Activated CD8-positive, alpha-beta memory T cell treated with anti-CD3 and anti-CD28 coated beads, Interleukin-2, amount 10 ng/mL, durations not matched to agents 7 days and 5 days (primary cell): ENCODE results near the gene FBXO47. TPM values are rescaled to one million over a fixed set of nuclear protein-coding genes. Genes with fewer than 3 reads are reported as not detected.
"Not testable (repeated sequence)": the region's sequence is repeated elsewhere in the genome, so short reads cannot be mapped to it uniquely, and the experiment has no call there.

ENCODE experiments used
- ATAC-seq: fragments of 150-1000 bp; cut with Tn5 transposase; one replicate; pipeline ENCODE4 v1.10.0; 2021; ENCODE audit warnings: moderate library complexity
- CTCF ChIA-PET: fragments of 350-600 bp; sonication (Branson Sonifier 250); formaldehyde crosslinking; loops from one replicate; lab custom pipeline; 2021; ENCODE audit warnings: antibody characterized with exemption; lab: Charles Lee
- DNase-seq: peaks from one replicate; pipeline ENCODE4 v3.0.0-alpha.2; 2020
- H3K27ac Mint-ChIP-seq: one replicate; pipeline ENCODE4 v1.8.0; 2021; ENCODE audit warnings: mild to moderate bottlenecking, mixed read lengths
- H3K27me3 Mint-ChIP-seq: one replicate; pipeline ENCODE4 v1.8.0; 2021; ENCODE audit warnings: mixed read lengths
- H3K36me3 Mint-ChIP-seq: one replicate; pipeline ENCODE4 v1.8.0; 2021; ENCODE audit warnings: mild to moderate bottlenecking, mixed read lengths
- H3K4me1 Mint-ChIP-seq: one replicate; pipeline ENCODE4 v1.8.0; 2021; ENCODE audit warnings: mixed read lengths
- H3K4me3 Mint-ChIP-seq: one replicate; pipeline ENCODE4 v1.8.0; 2021; ENCODE audit warnings: mild to moderate bottlenecking, moderate library complexity, mixed read lengths
- H3K9me3 Mint-ChIP-seq: one replicate; pipeline ENCODE4 v1.8.0; 2022; ENCODE audit warnings: low read depth, mixed read lengths
- total RNA-seq, 2 experiments: library from RNA; stranded (reverse); gene quantifications; one replicate each; pipeline ENCODE4 v1.2.3, GENCODE V29; 2021

Gene FBXO47
- total RNA-seq, 2 experiments from 2014 or later = 0.18 TPM; not detected in 1

GRCh38 chr17:38915639-38915995 is 51.6 kb downstream of the FBXO47 start:
- H3K36me3 Mint-ChIP-seq = peaks cover 33% of the 10 kb centered on the region
- CTCF ChIA-PET = no interaction called here
- DNase-seq (peak; percentile 15), ATAC-seq (no peak)
- no peak overlapping the region for H3K27ac Mint-ChIP-seq
- H3K4me3 Mint-ChIP-seq = no peak overlapping the region
- peaks cover 13% of the 10 kb centered on the region for H3K4me1 Mint-ChIP-seq
- no peaks in the 10 kb centered on the region for H3K9me3 Mint-ChIP-seq
- no peaks in the 10 kb centered on the region for H3K27me3 Mint-ChIP-seq

- no peak for ATAC-seq
- Mint-ChIP-seq H3K9me3 (no peaks in the 10 kb centered on the region), H3K27ac (peak overlapping the region; percentile 39), H3K4me1 (peaks cover 13% of the 10 kb centered on the region), H3K27me3 (no peaks in the 10 kb centered on the region), H3K4me3 (no peak overlapping the region), H3K36me3 (peaks cover 31% of the 10 kb centered on the region)
- CTCF ChIA-PET = no interaction called here
- peak; percentile 38 for DNase-seq
These were observed 52.2 kb downstream of the FBXO47 start for GRCh38 chr17:38914741-38915638.

- CTCF ChIA-PET = no interaction called here
- H3K27me3 Mint-ChIP-seq = no peaks in the 10 kb centered on the region
- no peak overlapping the region for H3K4me3 Mint-ChIP-seq
- no peaks in the 10 kb centered on the region for H3K9me3 Mint-ChIP-seq
- H3K27ac Mint-ChIP-seq = peak overlapping the region; percentile 21
- peaks cover 15% of the 10 kb centered on the region for H3K4me1 Mint-ChIP-seq
- no peak for ATAC-seq
- no peak for DNase-seq
- H3K36me3 Mint-ChIP-seq = peaks cover 23% of the 10 kb centered on the region
These were observed 54.9 kb downstream of the FBXO47 start for GRCh38 chr17:38912221-38912813.

- H3K4me3 Mint-ChIP-seq, CTCF ChIA-PET, DNase-seq, ATAC-seq, H3K27ac Mint-ChIP-seq, H3K9me3 Mint-ChIP-seq, H3K27me3 Mint-ChIP-seq: not testable (repeated sequence)
- peaks cover 15% of the 10 kb centered on the region for H3K4me1 Mint-ChIP-seq
- H3K36me3 Mint-ChIP-seq = peaks cover 20% of the 10 kb centered on the region
These were observed 55.5 kb downstream of the FBXO47 start for GRCh38 chr17:38911731-38912081.

- H3K4me1 Mint-ChIP-seq = peaks cover 15% of the 10 kb centered on the region
- no peak overlapping the region for H3K27ac Mint-ChIP-seq
- CTCF ChIA-PET = interaction anchor here (0.7 to 1.3 kb wide), 2 partner anchors 11 to 14 kb away, joined by 3 to 4 read pairs; partner anchors contain the start of gene LASP1NB
- no peaks in the 10 kb centered on the region for H3K9me3 Mint-ChIP-seq
- peaks cover 20% of the 10 kb centered on the region for H3K36me3 Mint-ChIP-seq
- ATAC-seq (no peak), DNase-seq (no peak)
- H3K27me3 Mint-ChIP-seq = no peaks in the 10 kb centered on the region
- no peak overlapping the region for H3K4me3 Mint-ChIP-seq
These were observed 56.0 kb downstream of the FBXO47 start for GRCh38 chr17:38911081-38911730.

- Mint-ChIP-seq H3K27ac (no peak overlapping the region), H3K27me3 (no peaks in the 10 kb centered on the region), H3K36me3 (peaks cover 21% of the 10 kb centered on the region), H3K9me3 (no peaks in the 10 kb centered on the region), H3K4me1 (peaks cover 21% of the 10 kb centered on the region), H3K4me3 (no peak overlapping the region)
- no peak for DNase-seq
- CTCF ChIA-PET = interaction anchor here (0.8 to 1.7 kb wide), 3 partner anchors 12 to 15 kb away, joined by 3 to 4 read pairs (median 4); partner anchors contain the start of gene LASP1NB
- no peak for ATAC-seq
These were observed 56.9 kb downstream of the FBXO47 start for GRCh38 chr17:38910325-38910724.

GRCh38 chr17:38908676-38909181 is 58.5 kb downstream of the FBXO47 start:
- CTCF ChIA-PET = interaction anchor here (1.7 kb wide), 1 partner anchor 10 kb away, joined by 4 read pairs; no protein-coding TSS in a partner anchor
- Mint-ChIP-seq H3K36me3 (peaks cover 27% of the 10 kb centered on the region), H3K9me3 (no peaks in the 10 kb centered on the region), H3K27me3 (no peaks in the 10 kb centered on the region), H3K4me1 (peaks cover 18% of the 10 kb centered on the region), H3K4me3 (no peak overlapping the region), H3K27ac (peak overlapping the region; percentile 7)
- ATAC-seq (no peak), DNase-seq (no peak)

GRCh38 chr17:38907930-38908675 is 59.1 kb downstream of the FBXO47 start:
- CTCF ChIA-PET = interaction anchor here (1.1 to 2.7 kb wide), 5 partner anchors 15 to 262 kb away, joined by 3 to 9 read pairs (median 5); partner anchors contain the start of gene LASP1
- H3K27me3 Mint-ChIP-seq = no peaks in the 10 kb centered on the region
- ATAC-seq (no peak), DNase-seq (no peak)
- no peak overlapping the region for H3K4me3 Mint-ChIP-seq
- H3K27ac Mint-ChIP-seq = peak overlapping the region; percentile 7
- H3K4me1 Mint-ChIP-seq = peaks cover 19% of the 10 kb centered on the region
- H3K36me3 Mint-ChIP-seq = peaks cover 31% of the 10 kb centered on the region
- H3K9me3 Mint-ChIP-seq = no peaks in the 10 kb centered on the region

GRCh38 chr17:38906460-38907228 is 60.6 kb downstream of the FBXO47 start:
- no peaks in the 10 kb centered on the region for H3K9me3 Mint-ChIP-seq
- no peak overlapping the region for H3K4me3 Mint-ChIP-seq
- no peak for DNase-seq
- ATAC-seq = no peak
- H3K4me1 Mint-ChIP-seq = peaks cover 25% of the 10 kb centered on the region
- H3K27ac Mint-ChIP-seq = peak overlapping the region; percentile 19
- no peaks in the 10 kb centered on the region for H3K27me3 Mint-ChIP-seq
- CTCF ChIA-PET = interaction anchor here (0.9 to 2.7 kb wide), 7 partner anchors 9 to 264 kb away, joined by 3 to 9 read pairs (median 4); partner anchors contain the start of gene LASP1
- H3K36me3 Mint-ChIP-seq = peaks cover 37% of the 10 kb centered on the region

GRCh38 chr17:38905375-38905774 is 61.8 kb downstream of the FBXO47 start:
- no peak overlapping the region for H3K27ac Mint-ChIP-seq
- CTCF ChIA-PET = interaction anchor here (2.7 kb wide), 1 partner anchor 35 kb away, joined by 9 read pairs; the partner anchor contains the start of gene LASP1
- ATAC-seq (no peak), DNase-seq (no peak)
- no peak overlapping the region for H3K4me3 Mint-ChIP-seq
- H3K9me3 Mint-ChIP-seq = no peaks in the 10 kb centered on the region
- H3K36me3 Mint-ChIP-seq = peaks cover 44% of the 10 kb centered on the region
- peaks cover 37% of the 10 kb centered on the region for H3K4me1 Mint-ChIP-seq
- H3K27me3 Mint-ChIP-seq = no peaks in the 10 kb centered on the region

- Mint-ChIP-seq H3K9me3 (no peaks in the 10 kb centered on the region), H3K27ac (no peak overlapping the region), H3K36me3 (peaks cover 42% of the 10 kb centered on the region), H3K4me1 (peaks cover 38% of the 10 kb centered on the region), H3K4me3 (no peak overlapping the region), H3K27me3 (no peaks in the 10 kb centered on the region)
- ATAC-seq = no peak
- CTCF ChIA-PET = interaction anchor here (7.9 to 9.0 kb wide), 2 partner anchors 19 to 34 kb away, joined by 55 to 88 read pairs; partner anchors contain the start of genes LASP1 and LASP1NB
- no peak for DNase-seq
These were observed 62.3 kb downstream of the FBXO47 start for GRCh38 chr17:38904892-38905291.

- no peaks in the 10 kb centered on the region for H3K27me3 Mint-ChIP-seq
- H3K36me3 Mint-ChIP-seq = peaks cover 46% of the 10 kb centered on the region
- DNase-seq (no peak), ATAC-seq (no peak)
- CTCF ChIA-PET = interaction anchor here (1.3 to 9.0 kb wide), 4 partner anchors 17 to 32 kb away, joined by 3 to 88 read pairs (median 36); partner anchors contain the start of genes LASP1 and LASP1NB
- H3K4me1 Mint-ChIP-seq = peaks cover 53% of the 10 kb centered on the region
- no peak overlapping the region for H3K4me3 Mint-ChIP-seq
- H3K9me3 Mint-ChIP-seq = no peaks in the 10 kb centered on the region
- no peak overlapping the region for H3K27ac Mint-ChIP-seq
These were observed 63.8 kb downstream of the FBXO47 start for GRCh38 chr17:38903404-38903803.
